Osteoblast (primary cell): ENCODE measurements around the gene DPF1. TPM values are rescaled to one million over a fixed set of nuclear protein-coding genes. Genes with fewer than 3 reads are reported as not detected.

Experiments
- DNase-seq: peaks from one replicate; pipeline ENCODE4 v3.0.0; 2011; ENCODE audit warnings: low spot score, mixed read lengths; ENCODE audit not compliant: insufficient read length; ENCODE audit errors: missing footprints
- H2AFZ ChIP-seq: 2 replicates; pipeline ENCODE4 v1.6.0; 2011; ENCODE audit warnings: mild to moderate bottlenecking, low read length
- H3K27ac ChIP-seq: 2 replicates; pipeline ENCODE4 v1.5.1; 2011; ENCODE audit warnings: mild to moderate bottlenecking, low read depth, low read length, moderate library complexity
- H3K27me3 ChIP-seq: 2 replicates; pipeline ENCODE4 v1.6.0; 2012; ENCODE audit warnings: mild to moderate bottlenecking, control low read depth, inconsistent platforms, low read length, moderate library complexity; ENCODE audit not compliant: insufficient read depth
- H3K36me3 ChIP-seq: 2 replicates; pipeline ENCODE4 v1.5.1; 2011; ENCODE audit warnings: mild to moderate bottlenecking, low read length, control low read depth, moderate library complexity; ENCODE audit not compliant: insufficient read depth
- H3K4me1 ChIP-seq: 2 replicates; pipeline ENCODE4 v1.5.1; 2011; ENCODE audit warnings: mild to moderate bottlenecking, low read length, control low read depth, moderate library complexity; ENCODE audit not compliant: insufficient read depth
- H3K4me2 ChIP-seq: 2 replicates; pipeline ENCODE4 v1.6.0; 2011; ENCODE audit warnings: mild to moderate bottlenecking, low read length; ENCODE audit not compliant: insufficient read depth
- H3K4me3 ChIP-seq: fragments of 200-600 bp; sonication (generic); 3 replicates; pipeline ENCODE4 v1.5.1; 2012; ENCODE audit warnings: mild to moderate bottlenecking, low read length, inconsistent platforms; ENCODE audit not compliant: insufficient read depth
- H3K79me2 ChIP-seq: 2 replicates; pipeline ENCODE4 v1.6.0; 2012; ENCODE audit warnings: mild to moderate bottlenecking, low read length, control low read depth, inconsistent platforms; ENCODE audit not compliant: insufficient read depth
- H3K9me3 ChIP-seq: 2 replicates; pipeline ENCODE4 v1.5.1; 2011; ENCODE audit warnings: low read depth, low read length, control low read depth
- H4K20me1 ChIP-seq: 2 replicates; pipeline ENCODE4 v1.6.0; 2012; ENCODE audit warnings: mild to moderate bottlenecking, low read length, control low read depth; ENCODE audit not compliant: insufficient read depth
- CTCF ChIP-seq: IDR thresholded peaks from 2 replicates; pipeline ENCODE4 v1.5.1; 2011; ENCODE audit warnings: mild to moderate bottlenecking, low read depth, low read length, moderate library complexity; ENCODE audit errors: extremely low read depth
- total RNA-seq: library from RNA; depleted of rRNA; stranded (reverse); fragments of >200 nt; gene quantifications from 2 replicates; pipeline ENCODE4 v1.2.3, GENCODE V29; 2012

The DPF1 gene
- 0.29 and 0.72 TPM in 2 replicates for total RNA-seq

GRCh38 chr19:38224014-38224862 is at the start of gene DPF1:
DPF1 (minus strand) TSS chr19:38224222; CDS start chr19:38224142, 80 bp downstream.
- Histone ChIP-seq H3K27ac (no peak within 1 kb of the TSS), H3K79me2 (no peaks in the 10 kb centered on the region), H3K4me2 (peak within 1 kb of the TSS; percentile 93), H3K36me3 (no peaks in the 10 kb centered on the region), H2AFZ (peak within 1 kb of the TSS; percentile 61), H3K27me3 (peaks cover 3% of the 10 kb centered on the region), H3K4me3 (peak within 1 kb of the TSS; percentile 76), H3K9me3 (no peaks in the 10 kb centered on the region), H4K20me1 (no peaks in the 10 kb centered on the region), H3K4me1 (peaks cover 12% of the 10 kb centered on the region)
- TF ChIP-seq CTCF: no peak
- peak; percentile 100 for DNase-seq

- H3K9me3 ChIP-seq: no peaks in the 10 kb centered on the region
- H4K20me1 ChIP-seq: no peaks in the 10 kb centered on the region
- H3K79me2 ChIP-seq: no peaks in the 10 kb centered on the region
- H3K27me3 ChIP-seq: no peaks in the 10 kb centered on the region
- H3K4me3 ChIP-seq: no peak overlapping the region
- peaks cover 34% of the 10 kb centered on the region for H3K4me1 ChIP-seq
- H2AFZ ChIP-seq: no peak overlapping the region
- H3K4me2 ChIP-seq: no peak overlapping the region
- no peaks in the 10 kb centered on the region for H3K36me3 ChIP-seq
- H3K27ac ChIP-seq: no peak overlapping the region
- no peak for TF ChIP-seq CTCF
- DNase-seq: peak; percentile 39
These were observed 49.5 kb upstream of the DPF1 start for GRCh38 chr19:38273499-38273898.

- no peak overlapping the region for H3K27ac ChIP-seq
- H2AFZ ChIP-seq: peak overlapping the region; percentile 42
- no peak for TF ChIP-seq CTCF
- H3K9me3 ChIP-seq: no peaks in the 10 kb centered on the region
- H4K20me1 ChIP-seq: no peaks in the 10 kb centered on the region
- no peaks in the 10 kb centered on the region for H3K36me3 ChIP-seq
- H3K27me3 ChIP-seq: no peaks in the 10 kb centered on the region
- peaks cover 25% of the 10 kb centered on the region for H3K4me1 ChIP-seq
- peak overlapping the region; percentile 56 for H3K4me2 ChIP-seq
- H3K4me3 ChIP-seq: peak overlapping the region; percentile 23
- DNase-seq: peak; percentile 89
- no peaks in the 10 kb centered on the region for H3K79me2 ChIP-seq
These were observed 46.7 kb upstream of the DPF1 start for GRCh38 chr19:38270587-38271167.

DNA sequence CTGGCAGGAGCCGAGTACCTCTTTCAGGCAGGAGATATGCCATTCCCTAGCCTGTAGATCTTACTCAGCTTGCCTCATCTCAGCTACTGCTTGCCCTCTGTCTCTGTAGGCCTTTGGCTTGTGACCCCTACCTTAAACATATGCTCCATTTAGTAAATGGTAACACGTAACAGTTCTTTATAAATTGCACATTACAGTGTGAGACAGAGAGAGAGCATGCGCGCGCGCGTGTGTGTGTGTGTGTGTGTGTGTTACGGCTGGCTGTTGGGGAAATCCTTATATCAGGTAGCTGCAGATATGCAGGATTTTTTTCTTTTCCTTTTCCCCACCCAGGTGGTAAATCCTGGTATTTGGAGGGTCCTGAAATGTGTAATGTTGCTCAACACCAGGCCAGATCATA is 44.5 kb upstream of the DPF1 start:
- DNase-seq: no peak
- Histone ChIP-seq H3K79me2 (no peaks in the 10 kb centered on the region), H3K27ac (no peak overlapping the region), H3K27me3 (no peaks in the 10 kb centered on the region), H3K9me3 (no peaks in the 10 kb centered on the region), H4K20me1 (no peaks in the 10 kb centered on the region), H3K4me2 (no peak overlapping the region), H2AFZ (no peak overlapping the region), H3K4me3 (no peak overlapping the region), H3K36me3 (no peaks in the 10 kb centered on the region), H3K4me1 (peaks cover 32% of the 10 kb centered on the region)
- no peak for TF ChIP-seq CTCF
